GM21619 (cell line): Measurements from ENCODE around the gene CMPK2.
"Not testable (repeated sequence)": the region's sequence is repeated elsewhere in the genome, so short reads cannot be mapped to it uniquely, and the experiment has no call there.

Experiments used
- ATAC-seq: cut with Tn5 transposase; IDR thresholded peaks from one replicate; pipeline ENCODE4 v1.9.1; 2021; ENCODE audit not compliant: unreplicated experiment

CMPK2 gene

DNA sequence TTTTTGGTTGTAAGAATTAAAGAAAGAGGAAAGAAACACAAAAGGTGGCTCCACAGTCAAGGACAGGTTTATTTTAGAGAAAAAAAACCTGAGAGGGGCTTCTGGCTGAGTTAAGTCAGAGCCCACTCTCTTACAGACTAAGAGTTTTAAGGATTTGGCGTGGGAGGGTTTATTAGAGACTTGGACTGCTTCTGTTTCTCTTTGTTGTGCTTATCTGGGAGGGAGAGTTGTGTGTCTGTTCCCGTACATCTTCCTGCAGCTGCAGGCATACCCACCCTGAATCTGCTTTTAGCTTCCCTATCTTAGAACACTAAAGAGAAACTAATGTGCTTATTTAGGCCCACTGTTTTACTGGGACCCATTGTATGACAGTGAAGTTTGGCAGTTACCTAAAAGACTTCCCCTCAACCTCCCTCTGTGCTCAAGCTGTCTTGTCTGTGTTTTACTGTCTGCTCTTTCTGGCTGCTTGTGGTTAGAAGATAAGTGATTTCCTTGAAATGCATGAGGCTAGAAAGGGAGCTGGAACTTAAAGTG, 14.6 kb upstream of the CMPK2 start:
- no peak for ATAC-seq

DNA sequence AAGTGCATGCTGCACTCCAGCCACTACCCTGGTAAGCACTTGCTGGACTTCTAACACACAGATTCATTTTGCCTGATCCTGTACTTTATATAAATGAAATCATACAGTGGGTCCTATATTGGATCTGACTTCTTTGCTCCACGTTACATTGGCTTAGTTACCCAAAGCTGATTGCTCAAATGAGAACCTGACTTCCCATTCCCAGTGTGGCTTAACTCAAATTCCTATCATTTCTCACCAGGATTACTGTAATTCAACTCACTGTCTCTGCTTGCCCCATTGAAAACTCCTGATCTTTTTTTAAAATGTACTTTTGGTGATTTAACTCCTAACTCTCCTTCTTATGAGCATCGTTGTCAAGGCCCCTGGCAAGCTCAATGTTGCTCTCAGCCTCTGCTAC, 13.3 kb upstream of the CMPK2 start:
- no peak for ATAC-seq

DNA sequence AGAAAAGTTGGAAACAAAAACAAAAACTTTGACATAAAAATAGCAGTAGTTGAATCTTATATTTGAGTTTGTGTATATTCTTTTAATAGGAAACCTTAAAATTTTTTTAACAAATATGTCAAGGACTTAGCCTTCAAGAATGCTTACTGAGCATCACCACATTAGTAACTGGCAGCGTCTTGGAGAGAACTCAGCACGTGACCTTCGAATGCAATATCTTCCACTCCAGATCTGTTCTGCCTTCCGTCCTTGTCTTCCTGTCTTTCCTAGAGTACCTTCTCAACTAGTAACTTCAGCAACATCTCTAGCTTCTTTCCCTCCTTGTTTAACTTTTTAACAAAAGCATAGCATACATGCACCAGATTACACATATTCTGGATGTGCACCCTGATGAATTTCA, 12.8 kb upstream of the CMPK2 start:
- ATAC-seq: no peak

DNA sequence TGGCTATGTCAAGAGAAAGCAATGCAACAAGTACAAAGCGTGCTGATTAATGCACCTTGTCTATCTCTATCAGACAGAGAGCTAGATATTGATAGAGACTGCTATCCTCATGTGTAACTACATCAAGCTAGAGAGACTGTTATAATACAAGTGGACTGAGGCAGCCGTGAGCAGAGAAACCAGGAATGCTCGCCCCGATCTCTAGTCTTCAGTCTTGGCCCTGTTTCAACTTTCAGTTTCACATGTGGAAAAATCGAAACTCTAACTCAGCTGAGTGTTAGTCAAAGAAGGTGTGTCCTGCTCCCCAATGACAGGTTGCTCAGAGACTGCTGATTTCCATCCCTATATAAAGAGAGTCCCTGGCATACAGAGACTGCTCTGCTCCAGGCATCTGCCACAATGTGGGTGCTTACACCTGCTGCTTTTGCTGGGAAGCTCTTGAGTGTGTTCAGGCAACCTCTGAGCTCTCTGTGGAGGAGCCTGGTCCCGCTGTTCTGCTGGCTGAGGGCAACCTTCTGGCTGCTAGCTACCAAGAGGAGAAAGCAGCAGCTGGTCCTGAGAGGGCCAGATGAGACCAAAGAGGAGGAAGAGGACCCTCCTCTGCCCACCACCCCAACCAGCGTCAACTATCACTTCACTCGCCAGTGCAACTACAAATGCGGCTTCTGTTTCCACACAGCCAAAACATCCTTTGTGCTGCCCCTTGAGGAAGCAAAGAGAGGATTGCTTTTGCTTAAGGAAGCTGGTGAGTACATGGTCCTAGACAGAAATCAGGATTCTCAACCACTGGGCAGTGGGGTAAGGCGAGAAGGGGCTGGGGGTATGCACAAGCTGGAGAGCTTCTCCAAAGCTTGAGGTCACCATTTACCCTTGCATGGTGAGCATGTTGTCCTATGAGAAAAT, 11.9 kb upstream of the CMPK2 start, which contains the start of gene RSAD2:
Gene RSAD2 (plus strand): TSS at position 376 of the 903 bp plus-strand sequence. CDS start 24 bp downstream, at position 400.
- peak; percentile 75 for ATAC-seq

DNA sequence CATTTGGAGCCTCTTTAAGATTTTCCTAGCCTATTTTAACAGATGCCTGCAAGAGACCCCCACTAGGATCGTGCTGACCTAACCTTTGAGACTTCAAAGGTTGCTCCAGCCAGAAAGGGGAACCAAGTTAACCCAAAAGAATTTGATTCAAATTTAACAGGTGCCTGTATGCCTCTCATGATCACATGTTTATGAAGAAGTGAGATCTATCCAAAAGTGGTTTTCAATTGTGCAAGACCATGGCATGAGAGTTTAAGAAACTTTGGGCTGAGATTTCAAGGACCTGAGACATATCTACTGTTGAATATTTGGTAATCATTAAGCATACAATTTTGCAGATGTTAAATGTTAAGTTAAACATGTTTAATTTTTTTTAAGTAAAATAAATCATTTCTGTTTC, 10.6 kb upstream of the CMPK2 start:
- no peak for ATAC-seq

DNA sequence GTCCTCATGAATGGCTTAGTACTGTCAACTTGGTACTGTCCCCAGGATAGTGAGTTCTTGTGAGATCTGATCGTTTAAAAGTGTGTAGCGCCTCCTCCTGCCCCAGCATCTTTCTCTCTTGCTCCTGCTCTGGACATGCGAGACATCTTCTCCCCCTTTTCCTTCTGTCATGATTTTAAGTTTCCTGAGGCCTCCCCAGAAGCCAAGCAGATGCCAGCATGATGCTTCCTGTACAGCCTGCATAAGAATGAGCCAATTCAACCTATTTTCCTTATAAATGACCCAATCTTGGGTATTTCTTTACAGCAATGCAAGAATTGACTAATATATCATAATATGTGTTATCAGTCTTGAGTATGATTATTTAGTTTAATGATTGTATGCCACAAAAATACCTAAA, 8.3 kb upstream of the CMPK2 start:
- ATAC-seq: no peak

DNA sequence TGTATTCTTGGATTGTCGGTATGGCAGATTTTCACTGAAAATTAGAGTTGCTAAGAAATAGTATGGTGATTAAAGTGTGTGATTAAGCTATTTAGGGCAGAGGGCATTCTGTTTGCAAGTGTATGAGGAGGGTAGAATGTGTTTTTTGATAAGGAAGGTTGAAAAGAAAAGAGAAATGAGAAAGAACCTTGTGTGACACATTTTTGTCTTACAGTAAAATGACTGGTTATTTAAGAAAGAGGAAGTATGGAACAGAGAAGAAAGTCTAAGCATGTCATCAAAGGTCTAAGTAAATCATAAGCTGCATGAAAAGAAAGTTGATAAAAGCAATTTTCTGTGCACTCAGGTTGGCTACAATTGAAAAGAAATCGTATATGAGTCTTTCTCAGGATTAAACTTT, 6.7 kb upstream of the CMPK2 start:
- peak; percentile 73 for ATAC-seq

DNA sequence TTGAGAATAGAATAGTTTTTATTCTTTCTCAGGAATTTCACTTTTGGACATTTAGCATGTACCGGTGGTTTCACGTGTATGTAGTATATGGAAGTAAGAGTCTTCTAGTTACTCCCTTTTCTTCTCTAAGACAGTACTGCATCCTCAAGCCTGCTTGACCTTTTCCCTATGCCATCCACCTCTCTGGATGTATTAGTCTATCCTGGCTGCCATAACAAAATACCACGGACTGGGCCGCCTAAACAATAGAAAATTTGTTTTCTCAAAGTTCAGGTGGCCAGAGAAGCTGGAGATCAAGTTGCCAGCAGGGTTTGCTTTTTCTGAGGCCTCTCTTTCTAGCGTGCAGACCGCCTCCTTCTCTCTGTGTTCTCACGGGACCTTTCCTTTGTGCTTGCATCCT, 1.3 kb upstream of the CMPK2 start:
- no peak for ATAC-seq

DNA sequence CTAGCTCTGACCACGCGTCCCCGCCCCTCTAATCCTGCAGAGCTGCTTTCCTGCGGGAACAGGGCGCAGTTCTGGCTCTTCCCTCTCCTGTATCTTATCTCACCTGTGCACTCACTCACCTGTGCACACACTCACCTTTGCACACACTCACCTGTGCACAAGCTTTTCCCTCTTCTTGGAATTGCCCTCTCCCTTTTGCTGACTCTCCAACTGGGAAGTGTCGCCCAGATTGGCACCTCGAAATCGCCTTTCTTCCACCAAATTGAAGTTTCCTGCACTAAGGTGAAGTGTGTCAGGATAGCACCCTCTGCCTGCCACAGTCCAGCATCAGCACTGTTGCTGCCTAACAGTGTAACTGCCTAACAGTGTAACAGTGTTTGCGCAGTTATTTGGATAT, 566 bp upstream of the CMPK2 start:
- ATAC-seq: peak; percentile 42

DNA sequence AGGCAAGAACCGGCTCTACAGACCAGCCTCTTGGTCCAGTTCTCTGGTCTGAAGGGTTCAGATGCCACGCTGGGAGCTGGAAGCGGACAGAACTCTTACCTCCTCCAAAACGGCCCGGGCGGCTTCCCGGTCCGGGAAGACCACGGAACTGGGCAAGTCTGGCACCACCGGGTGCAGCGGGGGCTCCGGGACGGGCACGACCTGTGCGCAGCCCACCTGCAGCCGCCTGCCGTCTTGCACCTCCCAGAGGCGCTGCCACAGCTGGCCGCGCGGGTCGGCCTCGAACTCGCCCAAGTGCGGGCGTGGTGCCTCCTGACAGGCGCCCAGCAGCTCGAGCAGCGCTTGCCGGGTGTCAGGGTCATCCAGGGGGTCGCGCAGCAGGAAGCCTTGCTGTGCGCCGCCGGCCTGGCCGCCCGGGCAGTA, 773 bp downstream of the CMPK2 start:
- peak; percentile 18 for ATAC-seq

DNA sequence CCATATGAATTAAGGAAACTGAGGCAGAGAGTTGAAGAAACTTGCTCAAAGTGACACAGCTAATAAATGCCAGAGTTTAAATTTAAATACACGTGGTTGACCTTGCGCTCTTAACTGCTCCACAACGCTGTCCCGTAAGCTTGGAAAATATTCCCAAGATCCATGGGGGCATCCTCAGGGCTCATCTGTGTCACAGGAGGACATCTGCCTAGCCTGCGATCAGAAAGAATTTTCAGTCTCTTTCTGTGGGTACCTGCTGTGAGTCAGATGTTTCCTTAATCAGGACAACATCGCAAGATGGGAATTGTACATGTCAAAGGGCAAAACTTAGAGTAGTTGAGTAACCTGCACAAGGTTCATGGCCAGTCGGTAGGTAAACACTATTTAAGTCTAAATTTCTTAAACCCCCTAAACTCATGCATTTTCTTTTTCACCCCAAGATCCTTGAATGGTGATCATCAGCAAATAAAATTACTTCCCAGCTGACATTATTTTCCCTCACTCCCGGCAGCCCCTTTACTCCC, 1.4 kb downstream of the CMPK2 start:
- no peak for ATAC-seq

DNA sequence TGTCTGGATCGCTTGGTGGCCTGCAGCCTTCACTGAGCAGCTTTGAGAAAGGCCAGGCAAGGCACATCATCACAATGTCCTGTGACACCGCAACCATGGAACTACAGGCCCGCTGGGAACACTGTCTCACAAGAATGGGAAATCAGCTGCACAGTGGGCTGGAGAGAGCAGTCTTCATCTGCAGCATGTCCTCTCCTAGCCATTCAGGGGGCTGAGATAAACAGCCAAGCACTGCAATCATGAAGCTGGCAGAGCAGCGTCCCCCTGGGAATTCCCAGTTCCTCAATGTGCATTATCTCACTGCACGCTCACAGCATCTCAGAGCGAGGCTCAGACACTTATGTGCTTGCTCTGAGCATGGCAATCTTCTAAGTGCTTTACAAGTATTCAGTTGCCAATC, 1.9 kb downstream of the CMPK2 start:
- no peak for ATAC-seq

DNA sequence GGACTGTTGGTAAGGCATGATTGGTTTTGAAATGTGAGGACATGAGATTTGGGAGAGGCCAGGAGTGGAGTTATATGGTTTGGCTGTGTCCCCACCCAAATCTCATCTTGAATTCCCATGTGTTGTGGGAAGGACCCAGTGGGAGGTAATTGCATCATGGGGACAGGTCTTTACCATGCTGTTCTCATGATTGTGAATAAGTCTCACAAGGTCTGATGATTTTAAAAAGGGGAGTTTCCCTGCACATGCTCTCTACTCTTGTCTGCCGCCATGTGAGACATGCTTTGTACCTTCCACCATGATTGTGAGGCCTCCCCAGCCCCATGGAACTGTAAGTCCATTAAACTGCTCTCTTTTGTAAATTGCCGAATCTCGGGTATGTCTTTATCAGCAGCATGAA, 5.4 kb downstream of the CMPK2 start:
- ATAC-seq: no peak

DNA sequence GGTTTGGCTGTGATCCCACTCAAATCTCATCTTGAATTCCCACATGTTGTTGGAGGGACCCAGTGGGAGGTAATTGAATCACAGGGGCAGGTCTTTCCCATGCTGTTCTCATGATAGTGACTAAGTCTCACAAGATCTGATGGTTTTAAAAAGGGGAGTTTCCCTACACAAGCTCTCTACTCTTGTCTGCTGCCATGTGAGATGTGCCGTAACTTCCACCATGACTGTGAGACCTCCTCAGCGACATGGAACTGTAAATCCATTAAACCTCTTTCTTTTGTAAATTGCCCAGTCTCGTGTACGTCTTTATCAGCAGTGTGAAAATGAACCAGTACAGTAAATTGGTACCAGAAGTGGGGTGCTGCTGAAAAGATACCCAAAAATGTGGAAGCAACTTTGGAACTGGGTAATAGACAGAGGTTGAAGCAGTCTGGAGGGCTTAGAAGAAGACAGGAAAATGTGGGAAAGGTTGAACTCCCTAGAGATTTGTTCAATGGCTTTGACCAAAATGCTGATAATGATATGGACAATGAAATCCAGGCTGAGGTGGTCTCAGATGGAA, 7.2 kb downstream of the CMPK2 start:
- ATAC-seq: not testable (repeated sequence)

DNA sequence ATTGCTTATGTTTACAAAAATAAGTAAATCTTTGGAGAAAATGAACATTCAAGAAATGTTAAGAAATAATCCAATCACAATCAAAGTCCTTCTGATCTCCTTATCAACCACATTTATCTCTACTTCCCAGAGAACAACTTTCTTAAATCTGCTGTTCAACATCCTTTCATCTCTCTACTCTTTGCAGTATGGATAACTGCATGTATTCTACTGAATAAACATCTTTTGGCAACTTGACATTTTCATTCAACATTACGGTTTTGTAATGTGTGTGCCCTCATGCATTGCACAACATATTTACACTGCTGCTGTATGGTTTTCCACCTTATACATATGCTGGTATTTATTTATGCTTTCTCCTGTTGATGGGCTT, 9.2 kb downstream of the CMPK2 start:
- ATAC-seq: no peak

DNA sequence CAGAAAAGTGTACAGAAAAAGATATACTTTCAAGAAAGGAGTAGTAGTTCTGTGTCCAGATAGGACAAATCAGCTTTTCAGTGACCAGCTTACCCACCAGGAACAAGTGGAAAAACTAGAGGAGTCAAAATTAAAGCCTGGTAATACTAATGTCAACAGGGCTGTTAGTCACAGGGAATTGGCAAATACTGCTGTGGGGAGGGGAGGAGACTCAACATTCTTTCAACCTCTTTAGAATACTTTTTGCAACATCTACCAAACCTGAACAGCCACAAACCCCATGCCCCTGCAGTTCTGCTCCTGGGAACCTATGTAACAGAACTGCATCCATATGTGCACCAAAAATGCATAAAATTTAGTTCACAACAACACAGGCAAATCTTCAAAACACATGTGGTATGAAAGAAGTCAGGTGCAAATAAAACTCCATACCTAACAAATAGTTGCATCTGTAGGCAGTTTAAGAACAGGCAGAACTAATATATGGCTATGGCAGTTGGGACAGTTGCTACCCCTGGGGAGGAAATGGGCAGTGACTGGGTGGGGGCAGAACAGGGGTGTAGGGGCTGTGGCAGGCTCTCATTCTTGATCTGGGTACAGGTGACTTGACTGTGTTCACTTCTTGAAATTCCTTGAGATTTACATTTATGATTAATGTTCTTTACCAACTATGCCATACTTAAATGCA, 9.7 kb downstream of the CMPK2 start:
- no peak for ATAC-seq

DNA sequence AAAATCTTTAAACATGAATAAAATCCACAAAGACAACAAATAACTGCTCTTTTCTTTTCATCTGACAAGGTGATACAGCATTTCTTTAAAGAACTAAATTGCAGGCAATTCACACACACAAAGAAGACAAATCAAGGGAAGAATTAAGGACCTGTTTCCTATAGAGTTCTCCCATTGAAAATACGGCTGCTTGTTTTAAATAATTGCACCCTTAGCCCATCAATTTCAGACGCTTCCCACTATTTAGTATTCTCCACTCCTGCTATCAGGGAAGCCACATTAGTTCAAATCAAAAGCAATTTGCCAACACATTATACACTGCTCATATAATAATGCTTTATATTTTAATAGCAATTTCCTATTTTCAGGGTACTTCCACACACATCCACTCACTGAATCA, 11.3 kb downstream of the CMPK2 start:
- no peak for ATAC-seq

DNA sequence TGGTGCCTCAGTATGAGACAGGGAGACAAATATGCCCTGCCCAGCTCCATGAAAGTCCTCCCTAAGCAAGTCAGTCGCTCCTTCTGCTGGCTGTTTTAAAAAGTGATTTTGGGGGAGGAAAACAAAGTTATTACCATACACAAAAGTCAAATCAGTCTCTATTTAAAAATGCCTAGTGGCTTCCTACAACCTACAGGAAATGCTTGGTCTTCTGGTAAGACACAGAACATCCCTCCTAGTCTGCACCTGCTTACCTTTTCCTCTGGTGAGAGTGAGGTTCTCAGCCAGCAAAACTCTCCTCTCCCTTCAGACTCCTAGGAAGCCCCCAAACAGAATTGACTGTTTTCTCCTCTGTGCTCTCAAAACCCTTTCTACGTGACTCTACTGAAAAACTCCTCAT, 13.5 kb downstream of the CMPK2 start:
- ATAC-seq: no peak

DNA sequence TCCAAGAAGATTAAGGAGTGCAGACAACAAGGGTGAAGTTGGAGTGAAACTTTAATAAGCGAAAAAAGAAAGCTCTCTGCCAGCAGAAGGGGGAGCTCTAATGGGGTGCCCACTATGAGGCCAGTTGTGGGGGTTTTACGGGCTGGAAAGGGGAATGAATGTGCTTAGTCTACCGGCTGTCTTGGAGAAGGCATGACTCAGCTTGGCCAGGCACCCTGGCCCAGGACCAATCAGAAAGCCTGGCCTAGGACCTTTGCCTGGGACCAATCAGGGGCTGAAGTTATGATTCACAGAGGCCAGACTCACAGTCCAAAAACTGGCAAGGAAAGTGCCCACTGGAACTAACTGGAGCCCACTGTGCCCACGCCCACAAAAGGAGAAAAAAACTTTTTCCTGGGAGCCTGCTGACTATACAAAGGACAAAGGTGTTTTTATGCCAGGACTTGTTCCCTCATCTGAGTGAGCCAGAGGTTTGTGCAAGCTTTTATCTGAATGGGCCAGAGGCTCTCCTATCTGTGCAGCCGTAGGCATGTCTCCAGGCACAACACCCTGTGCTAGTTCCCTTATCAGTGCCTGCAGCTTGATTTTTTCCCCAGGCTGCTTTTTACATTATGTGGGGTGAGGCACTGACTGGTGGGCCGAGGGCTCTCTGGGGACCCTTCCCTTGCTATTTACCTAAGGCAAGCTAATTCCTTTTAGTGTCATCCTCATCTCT, 18.6 kb downstream of the CMPK2 start:
- ATAC-seq: no peak

DNA sequence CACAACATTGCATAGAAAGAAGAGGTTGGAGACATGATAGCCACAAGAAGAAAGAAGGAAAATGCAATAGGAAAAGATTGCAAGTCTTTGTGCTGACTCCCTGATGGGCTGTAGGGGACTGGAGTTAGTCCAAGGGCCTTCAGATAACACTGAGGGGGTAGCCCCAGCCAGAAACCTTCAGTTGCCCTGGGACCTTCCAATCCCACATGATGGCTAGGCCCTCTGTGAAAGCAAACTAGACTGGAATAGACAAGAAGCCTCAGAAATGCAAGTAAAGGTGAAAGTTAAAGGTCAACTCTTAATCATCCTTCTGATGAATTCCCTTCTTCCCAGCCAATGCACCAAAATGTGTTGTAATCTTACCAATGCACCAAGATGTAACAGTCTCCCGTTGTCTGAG, 19.2 kb downstream of the CMPK2 start:
- ATAC-seq: no peak

DNA sequence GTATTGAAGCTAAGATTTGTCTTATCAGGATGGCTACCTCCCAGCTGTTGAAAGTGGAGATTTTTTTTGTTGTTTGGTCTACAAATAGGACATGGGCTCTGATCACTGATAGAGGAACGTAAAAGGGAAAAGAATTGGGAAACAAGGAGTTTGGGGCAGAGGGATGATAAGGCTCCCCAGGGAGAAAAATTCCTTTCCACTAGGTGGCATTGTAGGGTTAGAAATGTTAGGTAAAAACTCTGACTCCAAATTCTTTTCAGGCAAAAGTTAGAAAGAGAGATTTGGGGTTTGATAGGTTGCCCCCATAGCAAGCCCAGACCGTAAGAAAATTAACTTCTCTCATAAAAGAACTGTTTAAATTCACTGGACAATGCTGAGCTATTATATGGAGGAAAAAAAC, 19.8 kb downstream of the CMPK2 start:
- no peak for ATAC-seq
